NCI-H748 (cell line): ENCODE results near the gene OTOG.

Experiments used
- DNase-seq: peaks from one replicate; lab custom pipeline; 2025; ENCODE audit not compliant: unreplicated experiment; lab: John Stamatoyannopoulos, UW

The OTOG gene

GRCh38 chr11:17602105-17603001, 55.3 kb downstream of the OTOG start:
- DNase-seq: no peak

GRCh38 chr11:17603056-17603825, 56.2 kb downstream of the OTOG start:
- no peak for DNase-seq

GRCh38 chr11:17604201-17604914, 57.3 kb downstream of the OTOG start:
- DNase-seq: no peak

- DNase-seq: no peak
Measured at GRCh38 chr11:17604915-17605233, 57.8 kb downstream of the OTOG start.

GRCh38 chr11:17605651-17606122, 58.6 kb downstream of the OTOG start:
- no peak for DNase-seq

GRCh38 chr11:17606233-17607082, 59.4 kb downstream of the OTOG start:
- no peak for DNase-seq

GRCh38 chr11:17607083-17607429, 60.0 kb downstream of the OTOG start:
- DNase-seq: no peak

- no peak for DNase-seq
Measured at GRCh38 chr11:17607591-17608570, 60.8 kb downstream of the OTOG start.

- no peak for DNase-seq
Measured at GRCh38 chr11:17608821-17609220, 61.8 kb downstream of the OTOG start.

- no peak for DNase-seq
Measured at GRCh38 chr11:17609291-17610084, 62.4 kb downstream of the OTOG start.

GRCh38 chr11:17610085-17610894, 63.2 kb downstream of the OTOG start:
- DNase-seq: no peak

- no peak for DNase-seq
Measured at GRCh38 chr11:17611049-17611448, 64.0 kb downstream of the OTOG start.

- DNase-seq: no peak
Measured at GRCh38 chr11:17611503-17612220, 64.6 kb downstream of the OTOG start.

- DNase-seq: no peak
Measured at GRCh38 chr11:17612221-17613188, 65.4 kb downstream of the OTOG start.

GRCh38 chr11:17613428-17613962, 66.4 kb downstream of the OTOG start:
- no peak for DNase-seq

GRCh38 chr11:17613983-17614382, 66.9 kb downstream of the OTOG start:
- no peak for DNase-seq
